HCT116 (cell line): ENCODE results near the gene SYTL2. TPM values are rescaled to one million over a fixed set of nuclear protein-coding genes. Genes with fewer than 3 reads are reported as not detected.

Experiments used
- ATAC-seq: fragments of 200-7000 bp; cut with Tn5 transposase; 2 replicates; pipeline ENCODE4 v1.9.1; 2020; ENCODE audit warnings: mild to moderate bottlenecking, moderate library complexity
- BruUV-seq: library from RNA; stranded (reverse); fragments of 400-500 nt; replicated peaks from 2 replicates; lab custom pipeline; 2021; lab: Mats Ljungman, UMichigan
- CTCF ChIA-PET: fragments of 300-600 bp; sonication (Branson Sonifier 250); formaldehyde crosslinking; loops from one replicate; lab custom pipeline; 2021; ENCODE audit warnings: antibody characterized with exemption; lab: Charles Lee
- POLR2A ChIA-PET: fragments of 300-600, 350-600 bp; sonication (Branson Sonifier 250); formaldehyde crosslinking; loops from one replicate; lab custom pipeline; 2021; ENCODE audit warnings: antibody characterized with exemption; lab: Charles Lee
- RAD21 ChIA-PET, 2 experiments: fragments of 300-600 bp; sonication (Branson Sonifier 250); formaldehyde crosslinking; loops; one replicate each; lab custom pipeline; 2023; ENCODE audit warnings: low total read pairs in 2 of 2; ENCODE audit not compliant: uncharacterized antibody in 2 of 2, unreplicated experiment in 2 of 2, low non-redundant PET in 1 of 2; lab: Charles Lee
- DNase-seq: peaks from one replicate; pipeline ENCODE4 v3.0.0-alpha.2; 2010; ENCODE audit warnings: low read depth, low spot score
- H2AFZ ChIP-seq: fragments of 200-600 bp; shearing (Covaris generic), sonication (generic); 2 replicates; pipeline ENCODE4 v1.6.1; 2017; ENCODE audit warnings: low read depth, mixed run types, mixed read lengths, antibody characterized with exemption, low read length; ENCODE audit not compliant: poor library complexity, severe bottlenecking
- H3K27ac ChIP-seq: 2 replicates; pipeline ENCODE4 v1.5.1; 2012; ENCODE audit warnings: low read depth, low read length
- H3K27me3 ChIP-seq: fragments of 200-600 bp; sonication (generic); 2 replicates; pipeline ENCODE4 v1.6.1; 2016; ENCODE audit warnings: mixed run types, low read length, mixed read lengths; ENCODE audit not compliant: insufficient read depth
- H3K36me3 ChIP-seq, 2 experiments: fragments of 200-500 bp in 1 of 2; fragments of 200-600 bp in 1 of 2; sonication (Bioruptor generic) in 1 of 2; sonication (generic) in 1 of 2; 2 replicates each; pipeline versions ENCODE4 v1.5.1 to v1.6.1; 2014 to 2016; ENCODE audit warnings: low read length in 2 of 2, inconsistent platforms in 1 of 2, mixed read lengths in 1 of 2, mixed run types in 1 of 2; ENCODE audit not compliant: insufficient read depth in 2 of 2, control insufficient read depth in 1 of 2
- H3K4me1 ChIP-seq, 2 experiments: fragments of 200-600 bp in 1 of 2; sonication (generic) in 1 of 2; 2 replicates each; pipeline versions ENCODE4 v1.5.1 to v1.6.1; 2012 to 2017; ENCODE audit warnings: low read length in 2 of 2, inconsistent platforms in 1 of 2, mild to moderate bottlenecking in 1 of 2, mixed read lengths in 1 of 2, mixed run types in 1 of 2, moderate library complexity in 1 of 2; ENCODE audit not compliant: insufficient read depth in 2 of 2, control insufficient read depth in 1 of 2
- H3K4me2 ChIP-seq: fragments of 200-600 bp; sonication (generic); 2 replicates; pipeline ENCODE4 v1.6.1; 2017; ENCODE audit warnings: mixed run types, low read length, mixed read lengths
- H3K4me3 ChIP-seq, 2 experiments: fragments of 200-600 bp in 1 of 2; sonication (generic) in 1 of 2; replicated peaks in 1 of 2; 2 replicates each; pipeline ENCODE4 v1.5.1; 2011 to 2016; ENCODE audit warnings: low read length in 2 of 2, control low read depth in 1 of 2, low read depth in 1 of 2, mild to moderate bottlenecking in 1 of 2, mixed read lengths in 1 of 2, mixed run types in 1 of 2
- H3K79me2 ChIP-seq: fragments of 200-600 bp; sonication (generic); 2 replicates; pipeline ENCODE4 v1.6.1; 2017; ENCODE audit warnings: mild to moderate bottlenecking, mixed run types, low read length, moderate library complexity, mixed read lengths; ENCODE audit not compliant: insufficient read depth
- H3K9ac ChIP-seq: fragments of 200-600 bp; sonication (generic); 2 replicates; pipeline ENCODE4 v1.6.1; 2016; ENCODE audit warnings: low read length, mixed read lengths
- H3K9me2 ChIP-seq: fragments of 200-600 bp; sonication (generic), shearing (Covaris generic); 2 replicates; pipeline ENCODE4 v1.6.1; 2017; ENCODE audit warnings: mixed run types, mild to moderate bottlenecking, moderate library complexity; ENCODE audit not compliant: insufficient read depth
- H3K9me3 ChIP-seq, 2 experiments: fragments of 200-500 bp in 1 of 2; fragments of 200-600 bp in 1 of 2; sonication (Bioruptor generic) in 1 of 2; sonication (generic) in 1 of 2; 2 replicates each; pipeline ENCODE4 v1.6.1; 2014 to 2017; ENCODE audit warnings: low read length in 2 of 2, mixed read lengths in 2 of 2, inconsistent platforms in 1 of 2, low read depth in 1 of 2, mild to moderate bottlenecking in 1 of 2, mixed run types in 1 of 2, moderate library complexity in 1 of 2; ENCODE audit not compliant: control insufficient read depth in 1 of 2, insufficient read depth in 1 of 2
- H4K20me1 ChIP-seq: fragments of 200-600 bp; sonication (generic), shearing (Covaris generic); 2 replicates; pipeline ENCODE4 v1.6.1; 2017; ENCODE audit warnings: mixed run types, mild to moderate bottlenecking, moderate library complexity; ENCODE audit not compliant: insufficient read depth
- ATF3 ChIP-seq: IDR thresholded peaks from 2 replicates; pipeline ENCODE4 v1.6.1; 2012
- CBX3 ChIP-seq: IDR thresholded peaks from 2 replicates; pipeline ENCODE4 v1.6.1; 2012; ENCODE audit warnings: low read depth
- CEBPB ChIP-seq: IDR thresholded peaks from 2 replicates; pipeline ENCODE4 v1.6.1; 2012; ENCODE audit warnings: low read depth
- ELF1 ChIP-seq: IDR thresholded peaks from 2 replicates; pipeline ENCODE4 v1.6.1; 2012; ENCODE audit warnings: low read depth, borderline replicate concordance
- EZH2 ChIP-seq: fragments of 200-600 bp; sonication (generic); IDR thresholded peaks from 2 replicates; pipeline ENCODE4 v1.6.1; 2017; ENCODE audit warnings: antibody characterized with exemption, mixed run types
- EZH2phosphoT487 ChIP-seq: fragments of 200-600 bp; IDR thresholded peaks from 2 replicates; pipeline ENCODE4 v1.6.1; 2018; ENCODE audit warnings: antibody characterized with exemption, borderline replicate concordance
- FOSL1 ChIP-seq: IDR thresholded peaks from 2 replicates; pipeline ENCODE4 v1.6.1; 2012; ENCODE audit warnings: low read depth
- JUND ChIP-seq: IDR thresholded peaks from 2 replicates; pipeline ENCODE4 v1.6.1; 2012
- POLR2A ChIP-seq: IDR thresholded peaks from 2 replicates; pipeline ENCODE4 v1.7.0; 2011; ENCODE audit warnings: borderline replicate concordance; ENCODE audit not compliant: insufficient read depth, insufficient read length; ENCODE audit errors: extremely low read depth
- POLR2AphosphoS5 ChIP-seq: IDR thresholded peaks from 2 replicates; pipeline ENCODE4 v1.6.1; 2011; ENCODE audit warnings: mild to moderate bottlenecking, low read depth, low read length, moderate library complexity
- RAD21 ChIP-seq: IDR thresholded peaks from 2 replicates; pipeline ENCODE4 v1.6.1; 2012; ENCODE audit warnings: low read depth, mild to moderate bottlenecking
- SP1 ChIP-seq: IDR thresholded peaks from 2 replicates; pipeline ENCODE4 v1.6.1; 2012; ENCODE audit warnings: low read depth
- SRF ChIP-seq: IDR thresholded peaks from 2 replicates; pipeline ENCODE4 v1.6.1; 2012; ENCODE audit warnings: low read depth
- TCF7L2 ChIP-seq: IDR thresholded peaks from 2 replicates; pipeline ENCODE4 v1.7.0; 2011; ENCODE audit warnings: borderline replicate concordance, inconsistent platforms; ENCODE audit not compliant: insufficient read depth, insufficient read length; ENCODE audit errors: extremely low read depth
- ZBTB33 ChIP-seq: IDR thresholded peaks from 2 replicates; pipeline ENCODE4 v1.6.1; 2011; ENCODE audit warnings: mild to moderate bottlenecking, low read length, moderate library complexity; ENCODE audit not compliant: insufficient replicate concordance; ENCODE audit errors: extremely low read depth
- ZNF274 ChIP-seq: fragments of 200-500 bp; sonication (Bioruptor generic); IDR thresholded peaks from 2 replicates; pipeline ENCODE4 v1.6.1; 2014; ENCODE audit warnings: mild to moderate bottlenecking, low read depth, low read length, inconsistent platforms
- intact Hi-C: fragments of 100-400 bp; cut with micrococcal nuclease; formaldehyde crosslinking; loops from 2 replicates; pipeline ENCODE4 v1.10.0; 2022
- total RNA-seq: library from RNA; stranded (reverse); gene quantifications from one replicate; pipeline ENCODE4 v1.2.1, GENCODE V29; 2021; ENCODE audit not compliant: unreplicated experiment

Gene SYTL2
- total RNA-seq, 1 experiment from 2014 or later, result 12.6 TPM

- H3K4me3 ChIP-seq, result no peak overlapping the region
- DNase-seq (no peak), ATAC-seq (no peak)
- no peaks in the 10 kb centered on the region for H3K27me3 ChIP-seq
- no TSS peak for BruUV-seq
- CTCF ChIA-PET, result interaction anchor here (1.1 kb wide), 1 partner anchor 9 kb away, joined by 4 read pairs; no protein-coding TSS in a partner anchor
- H2AFZ ChIP-seq, result no peak overlapping the region
- no peaks in the 10 kb centered on the region for H3K36me3 ChIP-seq
- POLR2A ChIA-PET, result no interaction called here
- intact Hi-C loops, result no loop called here
- H3K27ac ChIP-seq, result no peak overlapping the region
- no peak overlapping the region for H3K9ac ChIP-seq
- H3K4me1 ChIP-seq, result no peaks in the 10 kb centered on the region
- H3K9me2 ChIP-seq, result no peaks in the 10 kb centered on the region
- no peak for TF ChIP-seq POLR2AphosphoS5
- TF ChIP-seq FOSL1, result no peak
- no peak for TF ChIP-seq POLR2A
- no peak for TF ChIP-seq ZNF274
- no peak for TF ChIP-seq EZH2phosphoT487
- TF ChIP-seq SP1, result no peak
- no peak for TF ChIP-seq TCF7L2
- TF ChIP-seq RAD21, result no peak
- no peak for TF ChIP-seq CBX3
- no peak for TF ChIP-seq SRF
- TF ChIP-seq ELF1, result no peak
- TF ChIP-seq CEBPB, result no peak
- TF ChIP-seq ATF3, result no peak
- no peak for TF ChIP-seq EZH2
- TF ChIP-seq ZBTB33, result no peak
- no peak for TF ChIP-seq JUND
- no peaks in the 10 kb centered on the region for H3K9me3 ChIP-seq
- no peak overlapping the region for H3K4me2 ChIP-seq
- H4K20me1 ChIP-seq, result no peaks in the 10 kb centered on the region
- RAD21 ChIA-PET, result no interaction called here
- H3K79me2 ChIP-seq, result no peaks in the 10 kb centered on the region
These were observed 106.0 kb downstream of the SYTL2 start for GRCh38 chr11:85704967-85705366.
